IMR-90 (cell line): ENCODE measurements around the gene TP73. TPM values are rescaled to one million over a fixed set of nuclear protein-coding genes. Genes with fewer than 3 reads are reported as not detected.

Experiments used
- ATAC-seq: fragments of 200-7000 bp; cut with Tn5 transposase; 2 replicates; pipeline ENCODE4 v1.9.1; 2020; ENCODE audit warnings: low read depth, mild to moderate bottlenecking, moderate library complexity
- BruUV-seq: library from RNA; stranded (reverse); fragments of 400-500 nt; replicated peaks from 2 replicates; lab custom pipeline; 2021; lab: Mats Ljungman, UMichigan
- CTCF ChIA-PET: fragments of 300-600 bp; formaldehyde crosslinking; extraction: SDS; loops from one replicate; lab custom pipeline; 2021; ENCODE audit warnings: antibody characterized with exemption; lab: Yijun Ruan, JAX
- POLR2A ChIA-PET: fragments of 300-600 bp; sonication (Branson Sonifier 250); formaldehyde crosslinking; loops from one replicate; lab custom pipeline; 2022; ENCODE audit warnings: antibody characterized with exemption; ENCODE audit not compliant: unreplicated experiment; lab: Charles Lee
- DNase-seq: peaks from one replicate; pipeline ENCODE4 v3.0.0; 2013
- H2AFZ ChIP-seq: replicated peaks from 2 replicates; pipeline ENCODE3; 2013; ENCODE audit warnings: low read length, mild to moderate bottlenecking; ENCODE audit not compliant: poor library complexity
- H2AK5ac ChIP-seq: 2 replicates; pipeline ENCODE4 v1.6.1; 2013; ENCODE audit warnings: low read depth, low read length, inconsistent platforms
- H2AK9ac ChIP-seq: replicated peaks from 2 replicates; pipeline ENCODE3; 2013; ENCODE audit warnings: mild to moderate bottlenecking, low read depth, low read length, moderate library complexity; ENCODE audit not compliant: poor library complexity
- H2BK120ac ChIP-seq: 2 replicates; pipeline ENCODE4 v1.6.1; 2013; ENCODE audit warnings: low read depth, low read length, inconsistent platforms
- H2BK15ac ChIP-seq: 3 replicates; pipeline ENCODE4 v1.6.1; 2013; ENCODE audit warnings: low read depth, low read length, inconsistent platforms
- H2BK20ac ChIP-seq: 2 replicates; pipeline ENCODE4 v1.6.1; 2013; ENCODE audit warnings: low read depth, mild to moderate bottlenecking, inconsistent platforms, low read length, moderate library complexity
- H2BK5ac ChIP-seq: 2 replicates; pipeline ENCODE4 v1.6.1; 2013; ENCODE audit warnings: mild to moderate bottlenecking, low read depth, low read length, inconsistent platforms; ENCODE audit not compliant: poor library complexity, severe bottlenecking
- H3K14ac ChIP-seq: replicated peaks from 2 replicates; pipeline ENCODE4 v1.6.1; 2013; ENCODE audit warnings: low read depth, low read length, inconsistent platforms
- H3K18ac ChIP-seq: 2 replicates; pipeline ENCODE4 v1.6.1; 2013; ENCODE audit warnings: low read depth, low read length, control low read depth
- H3K23ac ChIP-seq: 2 replicates; pipeline ENCODE4 v1.6.1; 2013; ENCODE audit warnings: low read depth, low read length, inconsistent platforms
- H3K27ac ChIP-seq: 2 replicates; pipeline ENCODE4 v1.5.1; 2013; ENCODE audit warnings: mild to moderate bottlenecking, control low read depth, low read length; ENCODE audit not compliant: insufficient read depth
- H3K27me3 ChIP-seq: 2 replicates; pipeline ENCODE4 v1.6.1; 2013; ENCODE audit warnings: low read length; ENCODE audit not compliant: control insufficient read depth, insufficient read depth
- H3K36me3 ChIP-seq: 2 replicates; pipeline ENCODE4 v1.6.1; 2013; ENCODE audit warnings: low read length, mixed read lengths; ENCODE audit not compliant: control insufficient read depth, insufficient read depth
- H3K4ac ChIP-seq: 2 replicates; pipeline ENCODE4 v1.6.1; 2013; ENCODE audit warnings: low read depth, low read length, inconsistent platforms
- H3K4me1 ChIP-seq: 2 replicates; pipeline ENCODE4 v1.6.1; 2013; ENCODE audit warnings: low read length, mixed read lengths; ENCODE audit not compliant: control insufficient read depth, insufficient read depth
- H3K4me2 ChIP-seq: 2 replicates; pipeline ENCODE4 v1.6.1; 2013; ENCODE audit warnings: low read depth, mild to moderate bottlenecking, control low read depth, low read length, moderate library complexity
- H3K4me3 ChIP-seq: 2 replicates; pipeline ENCODE4 v1.5.1; 2013; ENCODE audit warnings: low read depth, mild to moderate bottlenecking, control low read depth, low read length, moderate library complexity; ENCODE audit not compliant: insufficient read depth
- H3K56ac ChIP-seq: 2 replicates; pipeline ENCODE4 v1.6.1; 2013; ENCODE audit warnings: low read length, inconsistent platforms; ENCODE audit not compliant: insufficient read depth; ENCODE audit errors: extremely low read depth
- H3K79me1 ChIP-seq, 2 experiments: 2 replicates each; pipeline ENCODE4 v1.6.1; 2013; ENCODE audit warnings: low read length in 2 of 2, inconsistent platforms in 1 of 2, low read depth in 1 of 2
- H3K9ac ChIP-seq: 2 replicates; pipeline ENCODE4 v1.6.1; 2013; ENCODE audit warnings: low read depth, low read length, control low read depth
- H3K9me1 ChIP-seq: 2 replicates; pipeline ENCODE4 v1.6.1; 2013; ENCODE audit warnings: low read length, inconsistent platforms; ENCODE audit not compliant: insufficient read depth
- H3K9me3 ChIP-seq: 2 replicates; pipeline ENCODE4 v1.6.1; 2013; ENCODE audit warnings: low read length; ENCODE audit not compliant: control insufficient read depth, insufficient read depth
- H4K20me1 ChIP-seq: 2 replicates; pipeline ENCODE4 v1.6.1; 2013; ENCODE audit warnings: low read length, inconsistent platforms; ENCODE audit not compliant: insufficient read depth
- H4K5ac ChIP-seq: 2 replicates; pipeline ENCODE4 v1.6.1; 2013; ENCODE audit warnings: mild to moderate bottlenecking, low read depth, low read length, control low read depth
- H4K8ac ChIP-seq, 2 experiments: 2 replicates each; pipeline ENCODE4 v1.6.1; 2013; ENCODE audit warnings: low read depth in 2 of 2, low read length in 2 of 2, control low read depth in 1 of 2, inconsistent platforms in 1 of 2
- H4K91ac ChIP-seq: 2 replicates; pipeline ENCODE4 v1.6.1; 2013; ENCODE audit warnings: low read depth, low read length, inconsistent platforms; ENCODE audit not compliant: insufficient read depth
- BHLHE40 ChIP-seq: fragments of 150-350 bp; IDR thresholded peaks from 2 replicates; pipeline ENCODE4 v1.6.1; 2016; ENCODE audit warnings: mild to moderate bottlenecking, low read depth, low read length
- CEBPB ChIP-seq: IDR thresholded peaks from 2 replicates; pipeline ENCODE4 v1.6.1; 2012; ENCODE audit warnings: low read depth, low read length, improper control_type of control experiment
- CHD1 ChIP-seq: IDR thresholded peaks from 2 replicates; pipeline ENCODE4 v1.6.1; 2012; ENCODE audit warnings: low read depth, low read length, improper control_type of control experiment
- FOS ChIP-seq: fragments of 150-350 bp; IDR thresholded peaks from 2 replicates; pipeline ENCODE4 v1.6.1; 2016; ENCODE audit warnings: low read depth, low read length
- MAZ ChIP-seq: IDR thresholded peaks from 2 replicates; pipeline ENCODE4 v1.6.1; 2012; ENCODE audit warnings: low read depth, mild to moderate bottlenecking, low read length, improper control_type of control experiment, moderate library complexity, borderline replicate concordance
- MXI1 ChIP-seq: IDR thresholded peaks from 2 replicates; pipeline ENCODE4 v1.6.1; 2012; ENCODE audit warnings: low read depth, mild to moderate bottlenecking, low read length, moderate library complexity, borderline replicate concordance
- NFE2L2 ChIP-seq: fragments of 150-350 bp; IDR thresholded peaks from 2 replicates; pipeline ENCODE4 v1.6.1; 2016; ENCODE audit warnings: low read depth, mild to moderate bottlenecking, low read length
- POLR2A ChIP-seq: IDR thresholded peaks from 2 replicates; pipeline ENCODE4 v1.6.1; 2012; ENCODE audit warnings: mild to moderate bottlenecking, low read depth, low read length
- RAD21 ChIP-seq: IDR thresholded peaks from 2 replicates; pipeline ENCODE4 v1.6.1; 2012; ENCODE audit warnings: low read length, improper control_type of control experiment
- RFX5 ChIP-seq: IDR thresholded peaks from 2 replicates; pipeline ENCODE4 v1.8.0; 2012; ENCODE audit warnings: low read depth, mild to moderate bottlenecking, low read length, moderate library complexity
- SMC3 ChIP-seq: fragments of 150-350 bp; IDR thresholded peaks from 2 replicates; pipeline ENCODE4 v1.6.1; 2016; ENCODE audit warnings: low read depth, mild to moderate bottlenecking, antibody characterized with exemption, low read length, moderate library complexity
- WGBS, 2 experiments: methylation state at CpG; one replicate each; pipeline versions ENCODE4 v1.1.5 to v1.1.7; 2013; ENCODE audit warnings: missing lambda C conversion rate in 2 of 2; ENCODE audit not compliant: insufficient read length in 1 of 2; ENCODE audit errors: extremely low coverage in 2 of 2; 5-methylcytosine and 5-hydroxymethylcytosine counted together
- dilution Hi-C: fragments of 300-500 bp; cut with HindIII; formaldehyde crosslinking; loops from one replicate; pipeline ENCODE4 v1.14.3; 2018; ENCODE audit warnings: low sequenced_read_pairs; ENCODE audit not compliant: unreplicated experiment
- in situ Hi-C: fragments of 300-500 bp; cut with MboI; formaldehyde crosslinking; loops from 3 replicates; pipeline ENCODE4 v1.14.3; 2019; ENCODE audit warnings: low sequenced_read_pairs, inconsistent platforms, mixed read lengths
- intact Hi-C: fragments of 100-400 bp; cut with micrococcal nuclease; formaldehyde crosslinking; loops from 2 replicates; pipeline ENCODE4 v1.10.0; 2022
- polyA plus RNA-seq, 3 experiments: library from polyadenylated mRNA; depleted of rRNA; stranded (reverse); fragments of >200 nt; gene quantifications; 2 replicates each; pipeline ENCODE4 v1.2.3, GENCODE V29; 2012; ENCODE audit warnings: low replicate concordance in 1 of 3
- total RNA-seq: library from RNA; depleted of rRNA; stranded (reverse); fragments of >200 nt; gene quantifications from 2 replicates; pipeline ENCODE4 v1.2.3, GENCODE V29; 2012
- TF ChIP-seq, protein P1 (sequence below): fragments of 150-350 bp; IDR thresholded peaks from 2 replicates; pipeline ENCODE4 v1.6.1; 2017; ENCODE audit warnings: mild to moderate bottlenecking, antibody characterized with exemption, low read length, low read depth
- TF ChIP-seq, protein P2 (sequence below): conservative IDR thresholded peaks from 2 replicates; pipeline ENCODE4 v1.5.1; 2012; ENCODE audit warnings: mild to moderate bottlenecking, low read depth, low read length, improper control_type of control experiment

The TP73 gene
- total and polyA plus RNA-seq, 2 of the 4 experiments (the other 2 are of a cell fraction) = not detected

DNA sequence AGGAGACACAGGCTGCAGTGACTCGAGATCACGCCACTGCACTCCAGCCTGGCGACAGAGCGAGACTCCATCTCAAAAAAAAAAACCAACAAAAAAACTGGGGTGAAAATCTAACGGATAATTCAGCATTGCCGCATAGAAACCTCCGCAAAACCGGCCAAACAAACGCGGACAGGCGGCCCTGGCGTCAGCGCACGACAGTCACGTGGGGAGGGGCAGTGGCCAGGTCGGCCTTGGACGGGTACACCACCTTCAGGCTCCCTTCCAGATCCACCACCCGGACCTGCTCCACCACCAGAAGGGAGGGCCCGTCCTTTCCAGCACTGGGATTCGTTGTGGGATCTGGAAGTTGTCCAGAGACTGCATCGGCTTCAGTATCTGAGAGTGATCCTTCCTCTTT lies 128.6 kb downstream of the TP73 start:
- intact Hi-C loops (no loop called here), dilution Hi-C loops (no loop called here), in situ Hi-C loops (no loop called here)
- Histone ChIP-seq H2AK9ac (no peak overlapping the region), H3K4me2 (no peak overlapping the region), H4K91ac (no peak overlapping the region), H2AK5ac (no peak overlapping the region), H2BK120ac (no peak overlapping the region), H2BK5ac (no peak overlapping the region), H3K27me3 (no peaks in the 10 kb centered on the region), H2AFZ (no peak overlapping the region), H2BK20ac (no peak overlapping the region), H4K20me1 (no peaks in the 10 kb centered on the region), H3K79me1 (no peaks in the 10 kb centered on the region; a peak in 1 of 4 replicates), H3K9me1 (0 out of 2 replicates have a peak, but pooled peaks cover under 1% of the 10 kb centered on the region), H4K8ac (no peak overlapping the region), H3K4me3 (no peak overlapping the region), H2BK15ac (no peak overlapping the region), H3K14ac (no peak overlapping the region), H3K9ac (no peak overlapping the region), H3K4me1 (peaks cover 4% of the 10 kb centered on the region), H3K36me3 (peaks cover 52% of the 10 kb centered on the region), H3K23ac (no peak overlapping the region), H3K27ac (no peak overlapping the region), H3K4ac (no peak overlapping the region), H3K56ac (no peak overlapping the region), H3K9me3 (no peaks in the 10 kb centered on the region), H3K18ac (no peak overlapping the region), H4K5ac (no peak overlapping the region)
- TF ChIP-seq MAZ (no peak), RAD21 (no peak), NFE2L2 (no peak), MXI1 (no peak), CHD1 (no peak), BHLHE40 (no peak), FOS (no peak), POLR2A (no peak), RFX5 (no peak), SMC3 (no peak), CEBPB (no peak)
- TF ChIP-seq, protein P1, sequence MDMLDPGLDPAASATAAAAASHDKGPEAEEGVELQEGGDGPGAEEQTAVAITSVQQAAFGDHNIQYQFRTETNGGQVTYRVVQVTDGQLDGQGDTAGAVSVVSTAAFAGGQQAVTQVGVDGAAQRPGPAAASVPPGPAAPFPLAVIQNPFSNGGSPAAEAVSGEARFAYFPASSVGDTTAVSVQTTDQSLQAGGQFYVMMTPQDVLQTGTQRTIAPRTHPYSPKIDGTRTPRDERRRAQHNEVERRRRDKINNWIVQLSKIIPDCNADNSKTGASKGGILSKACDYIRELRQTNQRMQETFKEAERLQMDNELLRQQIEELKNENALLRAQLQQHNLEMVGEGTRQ = no peak
- TF ChIP-seq, protein P2, sequence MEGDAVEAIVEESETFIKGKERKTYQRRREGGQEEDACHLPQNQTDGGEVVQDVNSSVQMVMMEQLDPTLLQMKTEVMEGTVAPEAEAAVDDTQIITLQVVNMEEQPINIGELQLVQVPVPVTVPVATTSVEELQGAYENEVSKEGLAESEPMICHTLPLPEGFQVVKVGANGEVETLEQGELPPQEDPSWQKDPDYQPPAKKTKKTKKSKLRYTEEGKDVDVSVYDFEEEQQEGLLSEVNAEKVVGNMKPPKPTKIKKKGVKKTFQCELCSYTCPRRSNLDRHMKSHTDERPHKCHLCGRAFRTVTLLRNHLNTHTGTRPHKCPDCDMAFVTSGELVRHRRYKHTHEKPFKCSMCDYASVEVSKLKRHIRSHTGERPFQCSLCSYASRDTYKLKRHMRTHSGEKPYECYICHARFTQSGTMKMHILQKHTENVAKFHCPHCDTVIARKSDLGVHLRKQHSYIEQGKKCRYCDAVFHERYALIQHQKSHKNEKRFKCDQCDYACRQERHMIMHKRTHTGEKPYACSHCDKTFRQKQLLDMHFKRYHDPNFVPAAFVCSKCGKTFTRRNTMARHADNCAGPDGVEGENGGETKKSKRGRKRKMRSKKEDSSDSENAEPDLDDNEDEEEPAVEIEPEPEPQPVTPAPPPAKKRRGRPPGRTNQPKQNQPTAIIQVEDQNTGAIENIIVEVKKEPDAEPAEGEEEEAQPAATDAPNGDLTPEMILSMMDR = no peak
- ATAC-seq (no peak), DNase-seq (no peak)
- ChIA-PET CTCF (no interaction called here), POLR2A (no interaction called here)
- BruUV-seq = no TSS peak
- WGBS, 2 experiments = 100% methylated on average over 1 of the region's 21 CpGs; no CpG with 5 or more reads in 1 of the 2 experiments
